ENCODE data around the gene AKR1B1. TPM values are rescaled to one million over a fixed set of nuclear protein-coding genes. Genes with fewer than 3 reads are reported as not detected.
A peak's percentile ranks its signal among the peaks of the same experiment; 100 is the strongest.

The AKR1B1 gene
- total RNA-seq, 1 donor from 2014 or later: 99.6 TPM

DNA sequence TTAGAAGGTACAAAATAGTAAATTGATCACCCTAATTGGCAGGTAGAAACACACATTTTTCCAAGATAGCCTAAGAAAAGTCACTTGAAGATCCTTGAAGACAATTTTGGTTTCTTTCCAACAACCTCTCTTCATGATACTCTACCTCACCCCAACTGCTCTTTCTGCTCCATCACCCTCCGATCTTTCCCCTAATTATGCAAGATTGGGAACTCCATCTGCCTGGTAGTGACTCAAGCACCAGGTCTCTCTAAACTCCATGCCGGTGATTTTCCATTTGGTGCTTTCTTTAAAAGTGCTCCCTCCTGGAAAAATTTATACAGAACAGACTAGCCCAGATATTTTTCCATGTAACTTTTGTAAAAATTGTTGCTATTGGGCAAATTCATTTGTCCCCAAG, 1.1 kb upstream of the AKR1B1 start:
- Mint-ChIP-seq H3K36me3 (ENCODE audit: unreplicated experiment) (peaks cover 9% of the 10 kb centered on the region), H3K4me3 (ENCODE audit: unreplicated experiment) (peak overlapping the region; percentile 2), H3K27ac (ENCODE audit: unreplicated experiment) (peak overlapping the region; percentile 42), H3K9me3 (ENCODE audit: unreplicated experiment) (peaks cover 7% of the 10 kb centered on the region), H3K27me3 (ENCODE audit: unreplicated experiment) (no peaks in the 10 kb centered on the region), H3K4me1 (ENCODE audit: low read depth, unreplicated experiment) (peaks cover 3% of the 10 kb centered on the region)
- DNase-seq: no peak
- TF ChIP-seq, protein P1, sequence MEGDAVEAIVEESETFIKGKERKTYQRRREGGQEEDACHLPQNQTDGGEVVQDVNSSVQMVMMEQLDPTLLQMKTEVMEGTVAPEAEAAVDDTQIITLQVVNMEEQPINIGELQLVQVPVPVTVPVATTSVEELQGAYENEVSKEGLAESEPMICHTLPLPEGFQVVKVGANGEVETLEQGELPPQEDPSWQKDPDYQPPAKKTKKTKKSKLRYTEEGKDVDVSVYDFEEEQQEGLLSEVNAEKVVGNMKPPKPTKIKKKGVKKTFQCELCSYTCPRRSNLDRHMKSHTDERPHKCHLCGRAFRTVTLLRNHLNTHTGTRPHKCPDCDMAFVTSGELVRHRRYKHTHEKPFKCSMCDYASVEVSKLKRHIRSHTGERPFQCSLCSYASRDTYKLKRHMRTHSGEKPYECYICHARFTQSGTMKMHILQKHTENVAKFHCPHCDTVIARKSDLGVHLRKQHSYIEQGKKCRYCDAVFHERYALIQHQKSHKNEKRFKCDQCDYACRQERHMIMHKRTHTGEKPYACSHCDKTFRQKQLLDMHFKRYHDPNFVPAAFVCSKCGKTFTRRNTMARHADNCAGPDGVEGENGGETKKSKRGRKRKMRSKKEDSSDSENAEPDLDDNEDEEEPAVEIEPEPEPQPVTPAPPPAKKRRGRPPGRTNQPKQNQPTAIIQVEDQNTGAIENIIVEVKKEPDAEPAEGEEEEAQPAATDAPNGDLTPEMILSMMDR (IDR thresholded peaks at IDR 0.05; ENCODE audit: partially characterized antibody, unreplicated experiment): no peak

DNA sequence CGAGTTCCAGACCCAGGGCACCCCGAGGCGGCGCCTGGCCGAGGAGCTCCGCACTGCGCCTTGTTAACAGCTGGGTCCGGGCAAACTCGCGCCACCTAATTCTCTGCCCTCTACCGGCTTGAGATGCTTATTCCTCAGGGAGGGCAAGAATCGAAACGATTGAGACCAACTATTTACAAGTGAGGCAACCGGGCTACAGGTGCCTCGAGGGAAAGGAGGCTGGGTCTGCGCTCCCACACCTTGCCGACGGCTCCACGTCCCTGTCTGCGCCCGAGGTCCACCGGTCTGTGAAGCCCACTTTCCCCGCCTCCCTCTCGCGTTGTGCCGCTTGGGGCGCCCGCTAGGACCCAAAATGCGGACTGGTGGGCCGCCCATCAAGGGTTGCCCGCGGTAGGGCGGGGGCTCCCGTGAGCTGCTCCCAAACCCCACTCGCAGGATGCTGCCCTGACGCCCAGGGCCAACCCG, 527 bp downstream of the AKR1B1 start:
- peak; percentile 78 for DNase-seq
- Mint-ChIP-seq H3K36me3 (ENCODE audit: unreplicated experiment) (no peaks in the 10 kb centered on the region), H3K9me3 (ENCODE audit: unreplicated experiment) (peaks cover 5% of the 10 kb centered on the region), H3K27me3 (ENCODE audit: unreplicated experiment) (no peaks in the 10 kb centered on the region), H3K4me1 (ENCODE audit: low read depth, unreplicated experiment) (peaks cover 6% of the 10 kb centered on the region), H3K27ac (ENCODE audit: unreplicated experiment) (no peak overlapping the region), H3K4me3 (ENCODE audit: unreplicated experiment) (peak overlapping the region; percentile 85)
- TF ChIP-seq, protein P1 (IDR thresholded peaks at IDR 0.05; ENCODE audit: partially characterized antibody, unreplicated experiment): no peak

DNA sequence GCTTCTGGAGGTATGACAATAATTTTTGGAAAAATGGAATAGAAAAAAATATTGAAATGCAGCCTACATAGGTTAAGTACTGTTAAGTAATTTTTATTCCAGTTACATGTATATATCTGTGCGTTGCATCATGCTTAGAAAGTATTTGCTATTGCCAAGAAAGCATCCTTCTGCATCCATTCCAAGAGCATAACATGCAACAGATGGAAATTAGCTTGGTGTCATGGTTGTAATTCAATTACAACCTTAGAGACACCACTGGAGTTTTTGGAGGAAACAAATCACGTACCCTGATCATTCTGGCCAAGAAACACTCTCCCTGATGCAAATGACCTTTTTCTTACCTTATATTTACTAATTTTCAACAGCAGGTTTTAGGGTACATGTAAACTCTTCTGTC, 1.7 kb downstream of the AKR1B1 start:
- peaks cover 2% of the 10 kb centered on the region for H3K27me3 Mint-ChIP-seq (ENCODE audit: unreplicated experiment)
- peak overlapping the region; percentile 85 for H3K4me3 Mint-ChIP-seq (ENCODE audit: unreplicated experiment)
- TF ChIP-seq, protein P1 (IDR thresholded peaks at IDR 0.05; ENCODE audit: partially characterized antibody, unreplicated experiment): no peak
- DNase-seq: no peak
- peaks cover 3% of the 10 kb centered on the region for H3K9me3 Mint-ChIP-seq (ENCODE audit: unreplicated experiment)
- H3K36me3 Mint-ChIP-seq (ENCODE audit: unreplicated experiment): no peaks in the 10 kb centered on the region
- peaks cover 8% of the 10 kb centered on the region for H3K4me1 Mint-ChIP-seq (ENCODE audit: low read depth, unreplicated experiment)
- H3K27ac Mint-ChIP-seq (ENCODE audit: unreplicated experiment): no peak overlapping the region

DNA sequence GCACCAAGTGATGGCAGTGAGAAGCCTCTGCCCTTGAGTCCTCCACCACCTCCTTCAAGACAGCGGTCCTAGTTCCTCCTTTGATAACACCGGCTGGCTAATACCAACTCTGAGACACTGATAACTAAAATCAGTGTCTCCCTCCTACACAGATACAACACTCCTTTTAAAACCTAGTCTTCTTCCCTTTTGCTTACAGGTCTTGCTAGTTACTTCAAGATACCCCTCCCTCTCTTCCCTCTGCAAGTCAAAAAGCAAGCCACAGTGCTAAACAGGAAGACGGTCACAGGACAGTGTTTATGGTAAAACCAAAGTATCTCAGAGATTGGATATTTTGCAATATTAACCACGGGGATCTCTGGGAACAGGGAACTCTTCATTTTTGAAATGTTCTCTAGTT, 4.6 kb downstream of the AKR1B1 start:
- no peak for DNase-seq
- Mint-ChIP-seq H3K9me3 (ENCODE audit: unreplicated experiment) (no peaks in the 10 kb centered on the region), H3K36me3 (ENCODE audit: unreplicated experiment) (no peaks in the 10 kb centered on the region)

DNA sequence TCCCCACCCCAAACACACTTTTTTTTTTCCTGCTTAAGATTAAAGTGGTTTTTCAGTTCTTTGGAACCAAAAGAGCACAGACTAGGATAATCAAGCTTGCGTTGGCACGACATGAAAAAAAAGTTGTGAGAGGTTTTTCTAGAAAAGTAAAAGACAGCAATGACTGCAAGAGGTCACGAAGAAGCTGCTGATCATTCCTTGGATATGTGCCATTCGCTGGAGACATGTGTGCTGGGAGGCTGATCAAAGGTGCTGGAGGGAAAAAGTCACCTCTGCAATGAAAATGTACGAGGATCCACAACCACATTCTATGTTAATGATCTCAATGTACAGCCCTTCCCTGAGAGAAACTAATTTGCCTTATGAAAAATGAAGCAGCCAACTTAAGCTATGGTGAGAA, 5.4 kb downstream of the AKR1B1 start:
- H3K36me3 Mint-ChIP-seq (ENCODE audit: unreplicated experiment): no peaks in the 10 kb centered on the region

More for the DNA sequence above, 4.6 kb downstream of the AKR1B1 start:
- Mint-ChIP-seq H3K27me3 (ENCODE audit: unreplicated experiment) (peaks cover 2% of the 10 kb centered on the region), H3K27ac (ENCODE audit: unreplicated experiment) (no peak overlapping the region), H3K4me3 (ENCODE audit: unreplicated experiment) (no peak overlapping the region), H3K4me1 (ENCODE audit: low read depth, unreplicated experiment) (peaks cover 9% of the 10 kb centered on the region)
- TF ChIP-seq, protein P1 (IDR thresholded peaks at IDR 0.05; ENCODE audit: partially characterized antibody, unreplicated experiment): no peak

More for the DNA sequence above, 5.4 kb downstream of the AKR1B1 start:
- no peak for DNase-seq
- TF ChIP-seq, protein P1 (IDR thresholded peaks at IDR 0.05; ENCODE audit: partially characterized antibody, unreplicated experiment): no peak
- Mint-ChIP-seq H3K4me3 (ENCODE audit: unreplicated experiment) (no peak overlapping the region), H3K27me3 (ENCODE audit: unreplicated experiment) (peaks cover 2% of the 10 kb centered on the region), H3K9me3 (ENCODE audit: unreplicated experiment) (no peaks in the 10 kb centered on the region), H3K4me1 (ENCODE audit: low read depth, unreplicated experiment) (peaks cover 9% of the 10 kb centered on the region), H3K27ac (ENCODE audit: unreplicated experiment) (no peak overlapping the region)
